ENCODE measurements around the gene ABLIM2. TPM values are rescaled to one million over a fixed set of nuclear protein-coding genes. Genes with fewer than 3 reads are reported as not detected.

The ABLIM2 gene
- total RNA-seq, 2 experiments from 2014 or later: 0.76 TPM; not detected in 1

- BruUV-seq (replicated peaks): no TSS peak
- TF ChIP-seq EZH2phosphoT487 (IDR thresholded peaks at IDR 0.05; ENCODE audit: borderline replicate concordance, low read depth, low read length) (no peak), CTCF (conservative IDR thresholded peaks at IDR 0.05; ENCODE audit: low read length) (no peak)
- Histone ChIP-seq H3K79me2 (ENCODE audit: insufficient read depth, low read depth, low read length) (no peaks in the 10 kb centered on the region), H3K4me2 (ENCODE audit: low read length) (no peak overlapping the region), H4K20me1 (ENCODE audit: insufficient read depth, low read length) (no peaks in the 10 kb centered on the region), H3K4me3 (ENCODE audit: low read depth, low read length, poor library complexity, severe bottlenecking) (no peak overlapping the region), H3K9me3 (ENCODE audit: low read length) (no peaks in the 10 kb centered on the region), H3K4me1 (ENCODE audit: insufficient read depth, low read length, poor library complexity, severe bottlenecking) (no peaks in the 10 kb centered on the region), H3K9me2 (ENCODE audit: insufficient read depth, low read length) (no peaks in the 10 kb centered on the region), H3K36me3 (ENCODE audit: insufficient read depth, low read length) (no peaks in the 10 kb centered on the region), H2AFZ (ENCODE audit: low read length) (no peak overlapping the region), H3K27ac (ENCODE audit: low read depth, low read length, poor library complexity, severe bottlenecking) (no peak overlapping the region)
- ChIA-PET POLR2A (no interaction called here), CTCF (ENCODE audit: unreplicated experiment) (no interaction called here)
- intact Hi-C loops (cut with micrococcal nuclease; ENCODE audit: unreplicated experiment): no loop called here
- DNase-seq (ENCODE audit: low spot score): no peak
These were observed 49.1 kb downstream of the ABLIM2 start for GRCh38 chr4:8109406-8110065.

GRCh38 chr4:8108991-8109390 is 49.6 kb downstream of the ABLIM2 start:
- no peaks in the 10 kb centered on the region for H3K9me2 ChIP-seq (ENCODE audit: insufficient read depth, low read length)
- H3K79me2 ChIP-seq (ENCODE audit: insufficient read depth, low read depth, low read length): no peaks in the 10 kb centered on the region
- H3K36me3 ChIP-seq (ENCODE audit: insufficient read depth, low read length): no peaks in the 10 kb centered on the region
- intact Hi-C loops (cut with micrococcal nuclease; ENCODE audit: unreplicated experiment): no loop called here
- H3K4me1 ChIP-seq (ENCODE audit: insufficient read depth, low read length, poor library complexity, severe bottlenecking): no peaks in the 10 kb centered on the region
- no peak overlapping the region for H3K4me3 ChIP-seq (ENCODE audit: low read depth, low read length, poor library complexity, severe bottlenecking)
- DNase-seq (ENCODE audit: low spot score): no peak
- no peak overlapping the region for H2AFZ ChIP-seq (ENCODE audit: low read length)
- no peak overlapping the region for H3K27ac ChIP-seq (ENCODE audit: low read depth, low read length, poor library complexity, severe bottlenecking)
- no peaks in the 10 kb centered on the region for H4K20me1 ChIP-seq (ENCODE audit: insufficient read depth, low read length)
- TF ChIP-seq CTCF (conservative IDR thresholded peaks at IDR 0.05; ENCODE audit: low read length) (no peak), EZH2phosphoT487 (IDR thresholded peaks at IDR 0.05; ENCODE audit: borderline replicate concordance, low read depth, low read length) (no peak)
- no peaks in the 10 kb centered on the region for H3K9me3 ChIP-seq (ENCODE audit: low read length)
- no TSS peak for BruUV-seq (replicated peaks)
- H3K4me2 ChIP-seq (ENCODE audit: low read length): no peak overlapping the region
- CTCF ChIA-PET (ENCODE audit: unreplicated experiment): no interaction called here
- POLR2A ChIA-PET: no interaction called here

- TF ChIP-seq CTCF (conservative IDR thresholded peaks at IDR 0.05; ENCODE audit: low read length) (no peak), EZH2phosphoT487 (IDR thresholded peaks at IDR 0.05; ENCODE audit: borderline replicate concordance, low read depth, low read length) (no peak)
These were observed 50.4 kb downstream of the ABLIM2 start for GRCh38 chr4:8108261-8108660.

More at GRCh38 chr4:8108261-8108660, 50.4 kb downstream of the ABLIM2 start:
- POLR2A ChIA-PET: no interaction called here
- H3K36me3 ChIP-seq (ENCODE audit: insufficient read depth, low read length): no peaks in the 10 kb centered on the region
- CTCF ChIA-PET (ENCODE audit: unreplicated experiment): no interaction called here
- no peaks in the 10 kb centered on the region for H3K9me2 ChIP-seq (ENCODE audit: insufficient read depth, low read length)
- no peaks in the 10 kb centered on the region for H3K9me3 ChIP-seq (ENCODE audit: low read length)
- no peak overlapping the region for H2AFZ ChIP-seq (ENCODE audit: low read length)
- DNase-seq (ENCODE audit: low spot score): no peak
- H3K4me1 ChIP-seq (ENCODE audit: insufficient read depth, low read length, poor library complexity, severe bottlenecking): no peaks in the 10 kb centered on the region
- no peak overlapping the region for H3K4me2 ChIP-seq (ENCODE audit: low read length)
- intact Hi-C loops (cut with micrococcal nuclease; ENCODE audit: unreplicated experiment): no loop called here
- H4K20me1 ChIP-seq (ENCODE audit: insufficient read depth, low read length): no peaks in the 10 kb centered on the region
- H3K79me2 ChIP-seq (ENCODE audit: insufficient read depth, low read depth, low read length): no peaks in the 10 kb centered on the region
- no TSS peak for BruUV-seq (replicated peaks)
- no peak overlapping the region for H3K27ac ChIP-seq (ENCODE audit: low read depth, low read length, poor library complexity, severe bottlenecking)
- no peak overlapping the region for H3K4me3 ChIP-seq (ENCODE audit: low read depth, low read length, poor library complexity, severe bottlenecking)
